HL-60 (cell line): ENCODE results near the gene WWOX.

Source experiments
- DNase-seq, 2 experiments: peaks; one replicate each; pipeline ENCODE4 v3.0.0-alpha.2; 2010 to 2020; ENCODE audit warnings: low read depth in 1 of 2, low spot score in 1 of 2
- H3K27ac ChIP-seq: fragments of 250-450 bp; sonication (Bioruptor Pico); replicated peaks from 2 replicates; pipeline ENCODE4 v1.5.1; 2020; ENCODE audit warnings: mild to moderate bottlenecking, moderate library complexity
- H3K27me3 ChIP-seq: fragments of 250-450 bp; sonication (Bioruptor Pico); 2 replicates; pipeline ENCODE4 v1.5.1; 2021; ENCODE audit warnings: mild to moderate bottlenecking, moderate library complexity; ENCODE audit not compliant: insufficient read depth, poor library complexity, severe bottlenecking
- H3K4me3 ChIP-seq: replicated peaks from 2 replicates; pipeline ENCODE4 v1.5.1; 2011; ENCODE audit warnings: mild to moderate bottlenecking, control low read depth, low read length; ENCODE audit not compliant: insufficient read depth
- CTCF ChIP-seq: IDR thresholded peaks from one replicate; pipeline ENCODE4 v1.5.1; 2011; ENCODE audit warnings: low read length, control low read depth, inconsistent platforms; ENCODE audit not compliant: insufficient read depth
- GABPA ChIP-seq: IDR thresholded peaks from 2 replicates; pipeline ENCODE4 v1.6.1; 2012; ENCODE audit warnings: low read depth
- POLR2AphosphoS5 ChIP-seq: IDR thresholded peaks from 2 replicates; pipeline ENCODE4 v1.6.1; 2012; ENCODE audit warnings: low read depth
- REST ChIP-seq: IDR thresholded peaks from 2 replicates; pipeline ENCODE4 v1.6.1; 2012; ENCODE audit warnings: low read depth; ENCODE audit not compliant: insufficient replicate concordance
- SPI1 ChIP-seq: IDR thresholded peaks from 2 replicates; pipeline ENCODE4 v1.6.1; 2012; ENCODE audit warnings: low read depth, mild to moderate bottlenecking, borderline replicate concordance

WWOX gene

GRCh38 chr16:79181419-79181818 lies 1082.0 kb downstream of the WWOX start:
- no peak for DNase-seq
- TF ChIP-seq CTCF, result no peak

GRCh38 chr16:79182616-79183015 lies 1083.2 kb downstream of the WWOX start:
- TF ChIP-seq REST (no peak), POLR2AphosphoS5 (no peak), GABPA (no peak)
- Histone ChIP-seq H3K27ac (no peak overlapping the region), H3K4me3 (no peak overlapping the region), H3K27me3 (no peaks in the 10 kb centered on the region)
- no peak for DNase-seq

More at GRCh38 chr16:79181419-79181818, 1082.0 kb downstream of the WWOX start:
- H3K27ac ChIP-seq, result no peak overlapping the region
- H3K4me3 ChIP-seq, result no peak overlapping the region
- no peaks in the 10 kb centered on the region for H3K27me3 ChIP-seq

GRCh38 chr16:79183571-79183970 lies 1084.1 kb downstream of the WWOX start:
- TF ChIP-seq POLR2AphosphoS5, result no peak
- TF ChIP-seq SPI1, result no peak
- no peak for TF ChIP-seq REST
- no peak for TF ChIP-seq GABPA
- TF ChIP-seq CTCF, result no peak
- Histone ChIP-seq H3K27me3 (no peaks in the 10 kb centered on the region), H3K27ac (no peak overlapping the region), H3K4me3 (no peak overlapping the region)
- no peak for DNase-seq

- DNase-seq, result no peak
- Histone ChIP-seq H3K27me3 (no peaks in the 10 kb centered on the region), H3K4me3 (no peak overlapping the region), H3K27ac (no peak overlapping the region)
- TF ChIP-seq SPI1 (no peak), CTCF (no peak), REST (no peak), GABPA (no peak), POLR2AphosphoS5 (no peak)
Observed at GRCh38 chr16:79184464-79185030, 1085.1 kb downstream of the WWOX start.
